GM13976 (cell line): ENCODE measurements around the gene HMBS.

Experiments used
- DNase-seq: peaks from one replicate; pipeline ENCODE4 v3.0.0; 2012; ENCODE audit warnings: low spot score
- in situ Hi-C: fragments of 300-500 bp; cut with MboI; formaldehyde crosslinking; loops from one replicate; pipeline ENCODE4 v1.12.0; 2022; ENCODE audit warnings: low sequenced_read_pairs, mixed read lengths, inconsistent platforms; ENCODE audit not compliant: unreplicated experiment
- TF ChIP-seq, protein P1 (sequence below): IDR thresholded peaks from 2 replicates; pipeline ENCODE4 v1.5.1; 2012; ENCODE audit warnings: borderline replicate concordance, mild to moderate bottlenecking; ENCODE audit not compliant: insufficient read depth; ENCODE audit errors: extremely low read depth, missing control alignments, control extremely low read depth

The HMBS gene

DNA sequence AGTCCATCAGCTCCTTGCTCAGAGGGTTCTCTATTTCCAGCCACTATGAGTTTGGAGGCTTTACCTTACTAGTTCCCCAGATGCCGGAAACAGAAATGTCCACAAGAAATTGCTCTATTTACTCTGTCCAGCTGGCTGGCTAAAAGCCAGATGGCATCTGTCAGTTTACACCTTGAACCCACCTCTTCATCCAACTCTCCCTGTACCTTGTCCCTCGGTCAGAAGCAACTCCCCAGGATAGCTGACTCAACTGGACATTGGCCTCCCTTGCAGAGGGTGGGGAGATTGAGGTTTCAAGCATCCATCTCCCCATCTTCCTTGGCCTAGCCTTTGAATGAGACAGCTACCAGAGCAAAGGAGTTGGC lies 24.2 kb downstream of the HMBS start:
- TF ChIP-seq, protein P1, sequence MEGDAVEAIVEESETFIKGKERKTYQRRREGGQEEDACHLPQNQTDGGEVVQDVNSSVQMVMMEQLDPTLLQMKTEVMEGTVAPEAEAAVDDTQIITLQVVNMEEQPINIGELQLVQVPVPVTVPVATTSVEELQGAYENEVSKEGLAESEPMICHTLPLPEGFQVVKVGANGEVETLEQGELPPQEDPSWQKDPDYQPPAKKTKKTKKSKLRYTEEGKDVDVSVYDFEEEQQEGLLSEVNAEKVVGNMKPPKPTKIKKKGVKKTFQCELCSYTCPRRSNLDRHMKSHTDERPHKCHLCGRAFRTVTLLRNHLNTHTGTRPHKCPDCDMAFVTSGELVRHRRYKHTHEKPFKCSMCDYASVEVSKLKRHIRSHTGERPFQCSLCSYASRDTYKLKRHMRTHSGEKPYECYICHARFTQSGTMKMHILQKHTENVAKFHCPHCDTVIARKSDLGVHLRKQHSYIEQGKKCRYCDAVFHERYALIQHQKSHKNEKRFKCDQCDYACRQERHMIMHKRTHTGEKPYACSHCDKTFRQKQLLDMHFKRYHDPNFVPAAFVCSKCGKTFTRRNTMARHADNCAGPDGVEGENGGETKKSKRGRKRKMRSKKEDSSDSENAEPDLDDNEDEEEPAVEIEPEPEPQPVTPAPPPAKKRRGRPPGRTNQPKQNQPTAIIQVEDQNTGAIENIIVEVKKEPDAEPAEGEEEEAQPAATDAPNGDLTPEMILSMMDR, result no peak
- in situ Hi-C loops, result no loop called here
- DNase-seq, result no peak

DNA sequence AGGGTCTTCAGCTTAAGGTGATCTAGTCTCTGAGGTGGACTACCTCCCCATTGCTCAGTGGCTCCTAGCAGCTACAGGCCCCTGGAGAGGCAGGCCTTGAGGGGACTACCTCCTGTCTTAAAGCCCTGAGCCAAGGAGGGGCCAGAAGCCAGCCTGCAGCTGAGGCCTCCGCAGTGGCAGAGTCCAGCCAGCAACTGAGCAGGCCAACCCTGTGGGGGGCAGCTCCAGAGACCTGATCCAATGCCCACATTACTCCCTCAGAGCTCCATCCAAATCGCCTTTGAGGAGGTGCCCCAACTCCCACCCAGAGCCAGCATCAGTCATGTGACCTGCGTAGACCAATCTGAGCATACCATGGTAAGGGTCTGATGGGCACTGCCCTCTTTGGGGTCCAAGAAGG lies 25.2 kb downstream of the HMBS start:
- DNase-seq, result no peak
- in situ Hi-C loops, result no loop called here
- TF ChIP-seq, protein P1, result no peak

DNA sequence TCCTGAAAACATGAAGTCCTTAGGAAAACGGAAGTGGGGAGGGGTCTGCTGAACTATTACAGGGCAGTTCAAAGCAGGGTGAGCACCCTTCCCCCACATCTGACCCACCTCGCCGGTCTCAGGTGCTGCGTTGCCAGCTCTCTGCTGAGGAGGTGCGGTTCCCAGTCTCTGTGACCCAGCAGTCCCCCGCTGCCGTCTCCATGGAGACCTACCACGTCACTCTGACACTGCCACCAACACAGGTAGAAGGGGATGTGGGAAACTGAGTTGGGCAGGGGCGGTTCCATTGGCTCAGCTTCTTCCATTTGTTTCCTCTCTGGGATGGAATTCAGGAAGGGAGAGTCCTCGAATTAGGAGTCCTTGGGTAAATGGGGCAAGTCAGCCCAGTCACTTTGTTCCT lies 25.8 kb downstream of the HMBS start:
- in situ Hi-C loops, result no loop called here
- TF ChIP-seq, protein P1, result no peak
- DNase-seq, result no peak

DNA sequence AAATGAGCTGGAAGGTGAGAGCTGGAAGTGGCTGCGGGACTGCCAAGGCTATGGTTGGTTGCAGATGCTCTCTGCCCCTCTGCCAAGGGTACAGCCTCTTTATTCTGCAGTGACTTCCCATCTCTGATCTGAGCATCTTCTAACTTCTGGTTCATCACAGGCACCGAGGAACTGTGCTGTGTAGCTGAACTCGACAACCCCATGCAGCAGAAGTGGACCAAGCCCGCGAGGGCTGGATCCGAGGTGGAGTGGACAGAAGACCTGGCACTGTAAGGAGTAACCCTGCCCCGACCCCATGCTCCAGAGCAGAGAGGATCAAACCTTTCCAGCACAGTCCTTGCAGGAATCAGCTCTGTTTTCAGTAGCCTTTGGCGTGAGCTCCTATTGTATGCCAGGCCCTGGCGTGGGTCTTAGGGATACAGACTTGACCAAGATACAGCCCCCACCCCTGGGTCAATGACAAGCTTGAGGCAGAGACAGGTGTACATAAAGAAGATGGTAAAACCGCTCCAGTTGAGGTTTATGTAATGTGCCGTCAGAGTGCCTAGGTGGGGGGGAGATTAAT lies 26.8 kb downstream of the HMBS start:
- in situ Hi-C loops, result no loop called here
- TF ChIP-seq, protein P1, result no peak
- no peak for DNase-seq

DNA sequence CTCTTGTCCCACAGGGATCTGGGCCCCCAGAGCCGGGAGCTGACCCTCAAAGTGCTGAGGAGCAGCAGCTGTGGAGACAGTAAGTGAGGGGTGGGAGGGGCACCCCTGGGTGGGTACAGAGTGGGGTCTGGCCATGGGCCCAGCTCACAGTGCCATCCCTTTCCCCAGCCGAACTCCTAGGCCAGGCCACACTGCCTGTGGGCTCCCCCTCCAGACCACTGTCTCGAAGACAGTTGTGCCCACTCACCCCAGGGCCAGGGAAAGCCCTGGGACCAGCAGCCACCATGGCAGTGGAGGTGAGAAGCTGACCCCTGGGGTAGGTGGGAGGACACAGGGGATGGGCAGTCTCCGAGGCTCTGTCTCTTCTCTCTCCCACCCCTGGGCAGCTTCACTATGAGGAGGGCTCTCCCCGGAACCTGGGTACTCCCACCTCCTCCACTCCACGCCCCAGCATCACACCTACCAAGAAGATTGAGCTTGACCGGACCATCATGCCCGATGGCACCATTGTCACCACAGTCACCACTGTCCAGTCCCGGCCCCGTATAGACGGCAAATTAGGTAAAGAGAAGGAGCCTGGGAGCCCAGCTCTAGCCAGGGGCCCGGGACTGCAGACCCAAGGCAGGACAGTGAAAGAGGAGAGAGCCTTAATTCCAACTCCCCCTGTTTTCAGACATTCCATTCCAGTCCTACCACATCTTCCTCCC lies 27.8 kb downstream of the HMBS start:
- TF ChIP-seq, protein P1, result no peak
- in situ Hi-C loops, result no loop called here
- no peak for DNase-seq

DNA sequence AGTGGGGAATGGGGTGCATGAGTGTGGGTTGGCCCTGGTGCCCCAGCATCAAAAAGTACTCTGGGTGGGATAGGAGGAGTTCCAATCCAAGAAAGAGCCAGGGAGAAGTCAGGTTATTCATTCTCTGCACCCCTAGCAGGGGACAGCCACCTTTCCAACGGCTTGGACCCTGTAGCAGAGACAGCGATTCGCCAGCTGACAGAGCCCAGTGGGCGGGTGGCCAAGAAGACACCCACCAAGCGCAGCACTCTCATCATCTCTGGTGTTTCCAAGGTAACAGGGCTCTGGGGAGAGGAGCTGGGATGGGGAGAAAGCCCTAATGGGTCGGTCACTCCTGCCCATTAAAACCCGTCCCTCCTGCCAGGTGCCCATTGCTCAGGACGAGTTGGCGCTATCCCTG lies 29.0 kb downstream of the HMBS start:
- in situ Hi-C loops, result no loop called here
- no peak for DNase-seq
- TF ChIP-seq, protein P1, result no peak
